Stimulated activated CD4-positive, alpha-beta T cell treated with anti-CD3 and anti-CD28 coated beads, Interleukin-2, amount 100 ng/mL, for 4 hours (primary cell): ENCODE results near the gene FBXO30.
A peak's percentile ranks its signal among the peaks of the same experiment; 100 is the strongest.

ENCODE experiments used
- DNase-seq: peaks from one replicate; pipeline ENCODE4 v3.0.0-alpha.2; 2020; ENCODE audit warnings: low read depth

Gene FBXO30, protein sequence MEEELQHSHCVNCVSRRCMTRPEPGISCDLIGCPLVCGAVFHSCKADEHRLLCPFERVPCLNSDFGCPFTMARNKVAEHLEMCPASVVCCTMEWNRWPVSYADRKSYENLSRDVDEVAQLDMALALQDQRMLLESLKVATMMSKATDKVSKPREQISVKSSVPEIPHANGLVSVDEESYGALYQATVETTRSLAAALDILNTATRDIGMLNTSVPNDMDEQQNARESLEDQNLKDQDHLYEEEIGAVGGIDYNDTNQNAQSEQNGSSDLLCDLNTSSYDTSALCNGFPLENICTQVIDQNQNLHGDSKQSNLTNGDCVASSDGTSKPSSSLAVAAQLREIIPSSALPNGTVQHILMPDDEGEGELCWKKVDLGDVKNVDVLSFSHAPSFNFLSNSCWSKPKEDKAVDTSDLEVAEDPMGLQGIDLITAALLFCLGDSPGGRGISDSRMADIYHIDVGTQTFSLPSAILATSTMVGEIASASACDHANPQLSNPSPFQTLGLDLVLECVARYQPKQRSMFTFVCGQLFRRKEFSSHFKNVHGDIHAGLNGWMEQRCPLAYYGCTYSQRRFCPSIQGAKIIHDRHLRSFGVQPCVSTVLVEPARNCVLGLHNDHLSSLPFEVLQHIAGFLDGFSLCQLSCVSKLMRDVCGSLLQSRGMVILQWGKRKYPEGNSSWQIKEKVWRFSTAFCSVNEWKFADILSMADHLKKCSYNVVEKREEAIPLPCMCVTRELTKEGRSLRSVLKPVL

DNA sequence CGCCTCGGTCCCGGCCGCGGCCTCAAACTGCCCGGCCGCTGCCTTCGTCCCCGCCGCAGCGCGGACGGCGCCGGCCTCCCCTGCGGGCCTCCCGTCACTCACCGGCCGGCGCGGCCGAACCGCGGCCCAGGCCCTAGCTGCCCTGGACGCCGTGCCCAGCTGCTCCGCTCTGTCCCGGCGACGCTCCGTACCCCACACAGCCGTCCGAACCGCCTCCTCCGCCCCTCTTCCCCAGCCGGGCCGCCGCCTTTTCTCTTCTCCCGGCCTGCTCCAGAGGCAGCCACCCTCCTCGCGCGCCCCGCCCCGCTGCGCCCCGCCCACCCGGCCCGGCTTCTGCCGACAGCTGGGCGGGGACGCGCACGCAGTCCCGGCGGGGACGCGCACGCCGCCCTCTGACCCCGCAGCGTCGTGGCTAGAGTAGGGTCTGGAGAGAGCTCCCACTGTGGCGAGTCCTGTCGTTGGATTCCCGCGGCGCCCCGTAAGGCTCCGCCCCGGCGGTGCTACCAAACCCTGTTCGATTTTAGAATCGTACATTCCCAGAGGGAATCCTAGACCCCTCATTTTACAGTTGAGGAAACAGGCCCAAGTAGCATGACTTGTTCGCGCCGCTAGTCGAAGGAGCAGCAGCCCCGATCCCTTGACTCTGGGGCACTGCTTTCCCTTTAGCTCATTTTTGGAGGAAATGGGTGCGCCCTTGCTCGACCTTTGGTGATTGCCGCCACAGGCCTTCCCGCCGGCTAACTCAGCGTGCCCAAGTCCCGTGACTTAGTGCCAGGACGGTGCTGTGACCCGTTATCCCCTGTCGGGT lies at the start of gene FBXO30:
TSS of gene FBXO30 (minus strand) at position 295 of the 808 bp plus-strand sequence. CDS start 8,390 bp downstream, outside the sequence.
- DNase-seq, result peak; percentile 77

DNA sequence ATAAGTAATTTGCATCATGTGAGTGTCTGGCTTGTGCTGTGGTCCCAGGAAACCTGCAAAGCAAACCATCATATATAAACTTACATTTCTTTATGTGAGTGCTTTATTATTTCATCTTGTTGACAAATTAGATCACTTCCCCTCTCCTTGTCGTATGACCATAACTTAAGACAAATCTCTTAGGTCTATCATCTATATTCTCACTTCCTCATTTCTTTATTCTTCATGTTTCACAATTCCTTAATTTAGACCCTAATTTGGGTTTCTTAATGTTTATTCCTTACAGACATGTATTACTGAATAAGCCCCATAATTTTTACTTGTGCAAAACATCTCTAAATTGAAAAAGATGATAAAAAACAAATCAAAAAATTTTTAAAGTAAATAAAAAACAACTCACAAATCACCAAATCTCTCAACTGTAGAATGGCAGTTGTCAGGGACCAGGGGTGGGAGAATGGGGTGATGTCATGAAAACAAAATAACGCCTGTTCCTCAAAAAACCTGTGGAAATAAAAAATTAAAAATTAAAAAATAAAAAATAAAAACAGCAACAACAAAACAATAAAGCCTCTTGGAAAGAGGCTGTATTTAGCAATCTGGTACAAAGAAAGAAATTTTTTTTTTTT lies 49.5 kb upstream of the FBXO30 start:
- DNase-seq, result no peak

DNA sequence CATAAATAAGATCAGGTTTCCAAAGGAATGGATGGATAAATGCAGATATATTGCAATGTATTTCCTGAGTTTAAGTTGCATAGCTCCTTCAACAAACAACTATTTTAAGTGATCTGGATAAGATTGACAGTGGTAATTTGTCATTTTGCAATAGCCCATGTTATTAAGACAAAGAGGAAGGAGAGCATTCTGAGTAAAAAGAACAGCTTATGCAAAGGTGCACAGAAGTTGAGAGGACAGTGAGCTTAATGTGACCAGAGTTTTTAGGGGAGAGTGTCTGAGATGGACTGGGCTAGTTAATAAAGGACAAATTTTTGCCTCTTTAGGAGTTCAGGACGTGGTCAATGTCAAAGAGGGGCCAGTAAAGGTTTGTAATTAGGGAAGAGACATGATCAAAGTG lies 48.8 kb upstream of the FBXO30 start:
- no peak for DNase-seq

DNA sequence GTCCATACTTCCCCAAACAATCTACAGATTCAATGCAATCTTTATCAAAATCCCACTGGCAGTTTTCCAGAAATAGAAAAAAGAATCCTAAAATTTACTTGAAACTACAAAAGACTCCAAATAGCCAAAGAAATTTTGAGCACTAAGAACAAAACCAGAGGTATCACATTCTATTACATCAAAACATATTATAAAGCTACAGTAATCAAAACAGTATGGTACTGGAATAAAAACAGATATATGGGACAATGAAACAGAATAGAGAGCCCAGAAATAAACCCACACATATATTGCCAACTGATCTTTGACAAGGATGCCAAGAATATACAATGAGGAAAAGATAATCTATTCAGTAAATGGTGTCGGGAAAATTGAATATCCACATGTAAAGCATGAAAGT lies 46.0 kb upstream of the FBXO30 start:
- DNase-seq, result no peak

DNA sequence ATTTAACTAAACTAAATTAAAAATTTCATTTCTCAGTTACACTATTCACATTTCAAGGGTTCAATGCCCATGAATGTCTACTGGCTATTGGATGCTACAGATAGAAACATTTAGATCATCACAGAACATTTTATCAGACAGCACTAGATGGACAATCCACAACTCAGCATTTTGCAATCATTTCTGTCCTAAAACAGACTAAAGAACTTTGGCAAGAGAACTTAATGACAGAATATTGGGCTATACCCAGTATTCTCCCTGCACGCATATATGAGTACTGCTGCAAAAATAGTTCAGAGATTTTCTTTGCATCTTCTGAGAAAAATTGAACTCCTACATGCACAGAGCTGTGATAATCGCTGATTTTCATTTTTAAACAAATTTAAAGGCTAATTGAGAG lies 36.1 kb upstream of the FBXO30 start:
- no peak for DNase-seq

DNA sequence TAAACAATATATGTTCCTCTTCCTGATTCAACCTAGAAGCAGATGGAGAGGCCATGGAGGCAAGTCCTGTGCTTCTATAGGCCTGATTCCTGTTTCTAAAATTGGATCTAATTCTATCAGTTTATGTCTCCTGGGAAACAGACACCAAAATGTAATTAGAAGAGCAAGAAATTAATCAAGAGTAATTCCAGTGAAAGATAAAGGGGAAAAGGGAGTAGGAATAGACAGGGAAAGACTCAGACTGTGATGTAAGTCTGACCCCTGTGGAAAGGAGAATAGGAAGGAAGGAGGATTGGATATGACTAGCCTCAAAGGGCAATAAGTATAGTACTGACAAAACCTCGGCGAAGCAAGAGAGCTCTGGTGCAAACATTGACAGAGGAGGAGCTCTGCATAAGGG lies 33.9 kb upstream of the FBXO30 start:
- no peak for DNase-seq

DNA sequence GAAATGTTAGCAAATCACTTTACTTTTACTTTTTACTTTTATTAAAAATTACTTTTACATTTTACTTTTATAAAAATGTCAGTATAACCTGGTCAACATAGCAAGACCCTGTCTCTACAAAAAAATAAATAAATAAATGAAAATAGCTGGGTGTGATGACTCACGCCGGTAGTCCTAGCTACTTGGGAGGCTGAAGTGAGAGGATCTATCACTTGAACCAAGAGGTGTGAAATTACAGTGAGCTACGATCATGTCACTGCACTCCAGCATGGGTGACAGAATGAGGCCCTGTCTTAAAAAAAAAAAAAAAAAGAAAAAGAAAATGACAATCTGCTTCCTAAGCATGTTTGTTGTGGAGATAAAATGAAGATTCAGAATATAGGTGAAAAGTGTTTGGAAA lies 31.0 kb upstream of the FBXO30 start:
- no peak for DNase-seq

DNA sequence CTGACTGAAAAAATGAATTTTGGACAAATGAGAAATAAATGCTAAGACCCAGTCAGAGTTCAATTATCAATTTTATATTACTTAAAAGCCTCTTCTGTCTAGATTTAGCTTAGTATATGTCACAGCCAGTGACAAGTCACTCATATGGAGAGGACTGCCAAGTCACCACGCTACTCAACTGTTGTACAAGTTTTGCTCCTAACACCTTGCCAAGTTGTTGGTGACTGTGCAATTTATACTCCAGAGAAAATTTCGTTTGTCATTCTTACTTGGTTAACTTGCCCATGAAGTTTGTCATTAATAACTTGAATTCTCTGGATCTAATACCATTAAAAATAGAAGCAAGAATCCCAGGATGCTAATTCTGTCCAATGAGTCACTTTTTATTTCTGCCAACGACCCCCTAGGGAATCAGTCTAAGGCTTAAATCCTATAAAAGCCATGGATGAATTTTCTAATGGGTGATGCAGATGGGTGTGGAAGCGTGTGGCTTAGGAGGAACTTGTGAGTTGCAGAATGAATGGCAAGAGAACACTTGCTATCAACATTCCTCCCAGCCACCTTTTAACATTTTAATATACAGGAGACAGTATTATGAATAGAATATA lies 30.4 kb upstream of the FBXO30 start:
- DNase-seq, result no peak

DNA sequence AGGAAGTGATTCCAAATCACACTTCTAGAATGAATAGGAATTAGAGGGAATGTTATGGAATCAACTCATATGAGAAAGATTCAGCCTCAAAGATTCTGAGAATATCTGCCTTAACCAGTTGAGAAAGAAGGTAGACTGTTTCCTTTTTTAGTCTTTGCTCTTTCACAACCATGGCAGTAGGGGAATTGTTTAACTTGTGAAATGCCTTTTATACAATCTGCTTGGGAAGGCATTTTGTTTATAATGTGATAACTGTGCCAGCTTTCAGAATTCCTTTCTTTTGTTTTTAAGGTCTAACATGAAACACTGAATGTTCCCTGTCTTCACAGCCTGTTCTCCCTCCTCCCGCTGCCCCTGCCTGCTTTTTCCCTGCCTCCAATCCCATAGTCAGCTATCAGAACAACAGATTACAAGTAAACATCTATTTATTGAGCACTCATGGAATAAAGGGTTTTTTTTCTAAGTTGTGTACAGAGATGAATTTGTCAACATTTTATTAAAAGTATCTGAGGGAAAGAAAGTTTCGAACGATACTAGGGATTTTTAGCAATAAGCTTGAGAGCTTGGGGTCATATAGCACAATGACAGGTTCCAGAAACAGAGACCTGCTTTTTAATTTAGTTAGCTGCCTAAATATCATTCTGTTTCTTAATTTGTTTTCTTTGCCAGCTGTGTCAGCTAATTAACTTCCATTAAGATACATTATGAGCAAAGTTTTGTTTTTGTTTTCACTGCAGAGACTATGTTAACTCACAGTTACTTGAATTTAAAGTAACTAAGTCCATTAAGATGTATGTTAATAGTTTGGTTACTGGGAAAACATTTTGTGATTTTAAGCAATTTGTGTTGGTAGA lies 28.3 kb upstream of the FBXO30 start:
- no peak for DNase-seq

DNA sequence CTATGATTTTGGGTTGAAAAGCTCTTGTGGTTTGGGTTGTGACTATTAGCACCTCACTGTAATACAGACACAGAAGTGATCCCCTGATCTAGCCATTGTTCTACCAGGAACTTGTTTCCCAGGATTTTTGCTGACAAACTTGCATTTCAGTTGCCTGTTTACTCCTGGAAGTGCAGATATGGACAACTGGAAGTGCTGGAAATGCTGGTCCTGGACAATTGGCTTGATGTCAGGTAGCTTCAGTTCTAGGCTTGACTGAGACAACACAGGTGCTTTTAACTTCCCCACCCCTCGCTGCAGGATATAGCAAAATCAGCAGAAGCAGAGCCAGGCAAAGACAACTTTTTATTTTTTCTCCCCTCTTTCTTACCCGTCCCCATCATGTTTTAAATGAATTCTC lies 27.1 kb upstream of the FBXO30 start:
- DNase-seq, result no peak

DNA sequence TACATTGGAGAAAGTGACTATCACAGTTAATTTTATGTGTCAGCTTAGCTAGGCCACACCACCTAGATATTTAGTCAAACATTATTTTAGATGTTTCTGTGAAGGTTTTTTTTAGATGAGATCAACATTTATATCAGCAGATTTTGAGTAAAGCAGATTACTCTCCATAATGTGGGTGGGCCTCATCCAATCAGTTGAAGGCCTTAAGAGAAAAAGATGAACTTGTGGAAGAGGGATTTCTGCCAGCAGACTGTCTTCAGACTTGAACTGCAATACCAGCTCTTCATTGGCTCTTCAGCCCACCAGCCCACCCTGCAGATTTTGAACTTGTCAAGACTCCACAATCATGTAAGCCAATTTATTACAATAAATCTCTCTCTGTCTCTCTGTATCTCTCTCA lies 25.1 kb upstream of the FBXO30 start:
- DNase-seq, result no peak

DNA sequence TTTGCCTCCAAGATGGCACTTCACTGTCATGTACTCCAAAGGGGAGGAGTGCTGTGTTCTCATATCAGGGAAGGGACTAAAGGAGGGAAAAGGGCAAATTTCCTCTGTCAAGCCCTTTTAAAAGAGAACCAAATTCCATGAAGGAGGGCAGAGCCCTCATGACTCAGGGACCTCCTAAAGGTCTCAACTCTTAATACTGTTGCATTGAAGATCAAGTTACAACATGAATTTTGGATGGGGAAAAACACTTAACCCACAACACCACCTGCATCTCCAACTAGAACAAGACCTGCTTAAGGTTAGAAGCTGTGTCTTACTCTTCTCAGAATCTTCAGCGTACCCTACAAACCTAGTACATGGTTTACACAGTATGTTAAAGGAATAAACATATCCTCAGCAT lies 23.7 kb upstream of the FBXO30 start:
- DNase-seq, result no peak

DNA sequence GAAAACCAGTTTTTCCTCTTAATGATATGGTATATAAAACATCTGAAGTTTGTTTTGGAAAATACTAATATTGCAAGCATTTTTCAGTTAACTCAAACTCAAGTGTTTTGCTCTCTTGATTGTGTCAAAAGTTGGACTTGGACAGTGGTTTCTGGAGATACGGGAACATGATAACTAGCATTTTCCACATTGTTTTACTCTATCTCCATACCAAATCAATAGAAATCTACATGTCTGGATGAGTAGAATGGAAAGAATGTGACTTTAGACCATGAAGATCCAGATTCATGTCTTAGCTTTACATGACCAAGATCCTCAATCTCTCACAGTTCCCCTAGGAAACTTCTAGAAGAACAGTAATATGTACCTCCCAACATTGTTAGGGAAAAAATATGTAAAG lies 22.2 kb upstream of the FBXO30 start:
- no peak for DNase-seq

DNA sequence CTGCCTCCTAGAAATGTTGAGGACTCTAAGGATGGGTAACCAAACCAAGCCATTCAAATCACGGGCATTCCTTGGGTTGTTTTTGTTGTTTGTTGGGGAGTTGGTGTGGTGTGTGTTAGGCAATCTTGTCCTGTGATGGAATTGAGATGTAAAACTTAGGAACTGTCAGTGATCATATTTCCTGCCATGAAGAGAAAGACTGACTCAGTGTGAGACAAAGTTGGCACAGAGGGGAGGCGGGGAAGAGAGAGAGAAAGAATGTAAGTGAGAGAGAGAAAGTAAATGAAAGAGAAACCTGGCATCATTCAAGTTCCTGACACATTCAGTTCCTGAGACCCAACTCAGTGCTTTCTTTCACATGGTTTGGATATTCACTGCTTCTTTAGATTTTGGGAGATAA lies 21.6 kb upstream of the FBXO30 start:
- DNase-seq, result no peak

DNA sequence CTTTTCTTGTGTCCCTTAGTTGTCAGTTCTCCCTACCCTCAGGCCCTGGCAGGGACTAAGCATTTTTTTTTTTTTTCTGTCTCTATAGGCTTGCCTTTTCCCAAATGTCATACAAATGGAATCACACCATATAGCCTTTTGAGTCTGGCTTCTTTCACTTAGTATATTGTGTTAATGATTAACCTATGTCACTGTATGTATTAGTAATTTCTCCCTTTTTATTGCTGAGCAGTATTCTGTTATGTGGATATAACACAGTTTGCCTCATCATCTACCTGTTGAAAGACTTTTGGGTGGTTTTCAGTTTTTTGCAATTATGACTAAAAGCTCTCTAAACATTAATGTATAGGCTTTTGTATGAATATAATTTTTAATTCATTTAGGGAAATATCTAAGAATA lies 16.0 kb upstream of the FBXO30 start:
- DNase-seq, result no peak

DNA sequence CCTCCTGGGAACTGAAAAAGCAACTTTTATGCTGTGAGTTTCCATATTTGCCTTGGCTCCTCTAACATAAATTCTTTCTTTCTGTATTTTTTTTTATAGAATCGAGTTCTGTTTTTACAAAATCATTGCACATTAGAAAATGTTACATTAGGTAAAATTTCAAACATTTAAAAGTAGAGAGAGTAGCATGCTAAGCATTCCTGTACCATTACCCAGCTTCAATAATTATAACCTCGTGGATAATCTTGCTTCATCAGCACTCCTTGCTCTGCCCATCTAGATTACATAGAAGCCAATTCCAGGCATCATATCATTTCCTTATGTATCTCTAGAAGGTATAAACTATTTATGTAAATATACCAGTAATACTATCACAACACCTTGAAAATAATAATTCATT lies 15.4 kb upstream of the FBXO30 start:
- DNase-seq, result no peak

DNA sequence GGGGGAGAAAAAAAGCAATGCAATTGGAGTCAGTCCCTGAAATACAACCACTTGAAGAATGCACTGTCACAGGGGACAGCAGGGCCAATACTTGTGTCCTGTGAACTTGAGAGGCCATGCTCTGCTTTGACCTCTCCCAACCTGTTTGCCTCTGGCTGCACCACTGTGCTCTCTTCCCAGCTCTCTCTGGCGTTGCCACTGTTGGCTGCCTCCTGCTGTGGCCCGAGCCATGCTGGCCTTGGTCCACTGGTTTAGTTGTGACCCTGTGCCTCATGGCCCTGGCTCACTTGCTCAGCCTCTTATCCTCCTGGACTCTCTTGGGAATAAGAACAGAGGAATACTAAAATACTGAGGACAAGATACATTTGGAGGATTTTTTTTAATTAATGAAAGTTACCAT lies 14.5 kb upstream of the FBXO30 start:
- DNase-seq, result no peak

DNA sequence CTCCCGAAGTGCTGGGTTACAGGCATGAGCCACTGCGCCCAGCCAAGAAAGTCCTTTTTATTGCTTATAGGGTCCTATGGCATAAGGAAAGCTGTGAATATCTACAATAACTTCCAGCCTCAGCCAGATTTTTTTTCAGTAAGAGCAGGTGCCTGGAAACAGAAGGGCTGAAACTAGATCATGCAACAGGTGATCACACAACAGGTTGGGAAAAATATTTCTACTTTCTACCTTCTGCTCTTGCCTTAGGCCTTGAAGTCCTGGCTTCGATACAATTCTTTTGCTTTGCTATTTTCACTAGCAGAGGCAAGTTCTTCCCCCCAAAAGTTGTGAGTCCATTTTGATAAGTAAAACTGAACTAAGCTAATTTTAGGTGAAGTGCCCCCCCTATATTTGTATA lies 9.7 kb upstream of the FBXO30 start:
- no peak for DNase-seq

DNA sequence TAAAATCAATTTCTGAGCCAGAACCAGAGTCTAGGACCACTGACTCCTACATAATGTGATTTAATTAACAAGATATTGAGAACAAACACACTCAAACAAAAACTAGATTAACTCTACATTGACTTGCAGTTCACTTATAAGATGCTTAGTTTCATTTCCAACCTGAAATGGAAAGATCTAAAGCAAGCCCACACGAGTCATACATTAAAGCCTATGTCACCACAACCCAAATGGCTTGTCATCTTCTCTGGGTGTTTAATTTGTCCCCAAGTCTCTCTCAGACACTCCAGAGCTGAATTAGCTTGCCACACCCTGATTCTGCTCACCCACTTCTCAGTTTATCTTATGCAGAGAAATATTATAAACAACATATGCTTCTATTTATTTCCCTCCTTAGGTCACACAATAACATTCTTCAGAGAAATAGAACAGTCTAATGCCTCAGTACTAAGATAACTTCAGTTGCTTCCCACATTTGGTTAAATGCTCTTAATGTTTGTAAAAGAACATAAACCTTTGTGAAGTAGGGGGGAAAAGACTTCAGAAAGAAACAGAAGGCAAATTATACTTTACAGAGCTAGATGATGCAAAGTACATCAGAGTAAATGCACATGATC lies 8.8 kb upstream of the FBXO30 start:
- DNase-seq, result no peak

DNA sequence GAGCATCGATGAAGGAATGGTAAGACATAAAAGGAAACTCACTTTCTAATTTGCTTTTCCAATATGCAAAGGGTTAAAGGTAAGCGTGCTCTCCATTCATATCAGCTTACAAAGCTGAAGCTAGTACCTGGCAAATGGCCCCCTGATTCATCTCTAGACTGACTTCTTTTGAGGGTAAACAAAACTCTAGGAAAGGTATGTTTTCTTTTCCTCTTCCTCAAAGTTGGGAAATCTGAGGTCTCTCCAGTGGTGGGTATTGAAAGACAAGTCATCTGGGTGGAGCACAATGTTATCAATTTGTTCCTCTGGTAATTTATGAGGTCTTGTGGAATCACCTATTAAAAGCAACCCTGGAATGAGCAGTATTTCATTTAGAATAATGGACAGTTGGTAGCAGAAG lies 7.9 kb upstream of the FBXO30 start:
- DNase-seq, result no peak
